Astrocyte of the cerebellum (primary cell): ENCODE measurements around the gene IL17RB.

ENCODE experiments used
- DNase-seq: peaks from one replicate; pipeline ENCODE4 v3.0.0-alpha.2; 2011; ENCODE audit warnings: low read depth
- H3K4me3 ChIP-seq: 2 replicates; pipeline ENCODE4 v1.5.1; 2011; ENCODE audit warnings: mild to moderate bottlenecking, low read depth, low read length, moderate library complexity
- in situ Hi-C: cut with HindIII; loops from 2 replicates; pipeline ENCODE4 v1.10.0; 2017; ENCODE audit warnings: low sequenced_read_pairs
- TF ChIP-seq, protein P1 (sequence below): IDR thresholded peaks from 2 replicates; pipeline ENCODE4 v1.5.1; 2012; ENCODE audit warnings: low read length, low read depth, moderate library complexity, mild to moderate bottlenecking; ENCODE audit errors: missing control alignments

The IL17RB gene

DNA sequence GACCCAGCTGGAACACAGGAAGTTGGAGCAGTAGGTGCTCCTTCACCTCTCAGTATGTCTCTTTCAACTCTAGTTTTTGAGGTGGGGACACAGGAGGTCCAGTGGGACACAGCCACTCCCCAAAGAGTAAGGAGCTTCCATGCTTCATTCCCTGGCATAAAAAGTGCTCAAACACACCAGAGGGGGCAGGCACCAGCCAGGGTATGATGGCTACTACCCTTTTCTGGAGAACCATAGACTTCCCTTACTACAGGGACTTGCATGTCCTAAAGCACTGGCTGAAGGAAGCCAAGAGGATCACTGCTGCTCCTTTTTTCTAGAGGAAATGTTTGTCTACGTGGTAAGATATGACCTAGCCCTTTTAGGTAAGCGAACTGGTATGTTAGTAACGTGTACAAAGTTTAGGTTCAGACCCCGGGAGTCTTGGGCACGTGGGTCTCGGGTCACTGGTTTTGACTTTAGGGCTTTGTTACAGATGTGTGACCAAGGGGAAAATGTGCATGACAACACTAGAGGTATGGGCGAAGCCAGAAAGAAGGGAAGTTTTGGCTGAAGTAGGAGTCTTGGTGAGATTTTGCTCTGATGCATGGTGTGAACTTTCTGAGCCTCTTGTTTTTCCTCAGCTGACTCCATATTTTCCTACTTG is 11.9 kb downstream of the IL17RB start:
- in situ Hi-C loops = no loop called here
- H3K4me3 ChIP-seq = no peak overlapping the region
- DNase-seq = no peak
- TF ChIP-seq, protein P1, sequence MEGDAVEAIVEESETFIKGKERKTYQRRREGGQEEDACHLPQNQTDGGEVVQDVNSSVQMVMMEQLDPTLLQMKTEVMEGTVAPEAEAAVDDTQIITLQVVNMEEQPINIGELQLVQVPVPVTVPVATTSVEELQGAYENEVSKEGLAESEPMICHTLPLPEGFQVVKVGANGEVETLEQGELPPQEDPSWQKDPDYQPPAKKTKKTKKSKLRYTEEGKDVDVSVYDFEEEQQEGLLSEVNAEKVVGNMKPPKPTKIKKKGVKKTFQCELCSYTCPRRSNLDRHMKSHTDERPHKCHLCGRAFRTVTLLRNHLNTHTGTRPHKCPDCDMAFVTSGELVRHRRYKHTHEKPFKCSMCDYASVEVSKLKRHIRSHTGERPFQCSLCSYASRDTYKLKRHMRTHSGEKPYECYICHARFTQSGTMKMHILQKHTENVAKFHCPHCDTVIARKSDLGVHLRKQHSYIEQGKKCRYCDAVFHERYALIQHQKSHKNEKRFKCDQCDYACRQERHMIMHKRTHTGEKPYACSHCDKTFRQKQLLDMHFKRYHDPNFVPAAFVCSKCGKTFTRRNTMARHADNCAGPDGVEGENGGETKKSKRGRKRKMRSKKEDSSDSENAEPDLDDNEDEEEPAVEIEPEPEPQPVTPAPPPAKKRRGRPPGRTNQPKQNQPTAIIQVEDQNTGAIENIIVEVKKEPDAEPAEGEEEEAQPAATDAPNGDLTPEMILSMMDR = no peak

GRCh38 chr3:53859178-53859577 is 12.8 kb downstream of the IL17RB start:
- in situ Hi-C loops = no loop called here
- no peak for DNase-seq
- no peak overlapping the region for H3K4me3 ChIP-seq
- TF ChIP-seq, protein P1 = no peak

DNA sequence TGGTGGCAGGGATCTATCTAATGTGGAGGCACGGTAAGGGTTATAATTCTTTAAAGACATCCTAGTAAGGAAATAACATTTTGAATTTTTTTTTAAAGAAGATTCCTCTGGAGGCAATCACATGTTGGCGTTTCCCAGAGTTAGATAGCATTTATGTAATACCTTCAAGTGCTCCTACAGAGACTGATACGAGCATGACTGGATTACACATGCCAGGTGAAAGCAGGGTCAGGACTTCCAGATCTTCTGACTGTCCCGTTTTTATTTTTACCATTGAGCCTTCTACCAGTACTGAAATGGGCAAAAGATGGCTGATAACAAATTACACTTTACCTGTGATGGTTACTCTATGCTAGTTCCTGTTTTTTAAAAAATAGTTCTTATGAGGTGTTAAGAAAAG is 13.8 kb downstream of the IL17RB start:
- in situ Hi-C loops = no loop called here
- DNase-seq = no peak
- no peak overlapping the region for H3K4me3 ChIP-seq
- TF ChIP-seq, protein P1 = no peak

DNA sequence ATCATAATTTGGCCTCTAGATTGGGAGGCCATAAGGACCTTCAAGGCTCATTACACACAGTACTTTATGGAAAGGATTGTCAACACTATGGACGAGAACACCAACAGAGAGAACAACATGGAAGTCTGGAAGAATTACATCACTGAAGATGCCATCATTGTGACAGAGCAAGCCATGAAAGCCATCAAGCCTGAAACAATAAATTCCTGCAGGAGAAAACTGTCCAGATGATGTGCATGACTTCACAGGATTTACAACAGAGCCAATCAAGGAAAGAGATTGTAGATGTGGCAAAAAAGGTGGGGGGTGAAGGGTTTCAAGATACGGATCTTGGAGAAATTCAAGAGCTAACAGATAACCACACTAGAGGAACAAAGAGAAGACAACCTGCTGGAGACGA is 15.9 kb downstream of the IL17RB start:
- in situ Hi-C loops = no loop called here
- H3K4me3 ChIP-seq = no peak overlapping the region
- TF ChIP-seq, protein P1 = no peak
- DNase-seq = no peak

DNA sequence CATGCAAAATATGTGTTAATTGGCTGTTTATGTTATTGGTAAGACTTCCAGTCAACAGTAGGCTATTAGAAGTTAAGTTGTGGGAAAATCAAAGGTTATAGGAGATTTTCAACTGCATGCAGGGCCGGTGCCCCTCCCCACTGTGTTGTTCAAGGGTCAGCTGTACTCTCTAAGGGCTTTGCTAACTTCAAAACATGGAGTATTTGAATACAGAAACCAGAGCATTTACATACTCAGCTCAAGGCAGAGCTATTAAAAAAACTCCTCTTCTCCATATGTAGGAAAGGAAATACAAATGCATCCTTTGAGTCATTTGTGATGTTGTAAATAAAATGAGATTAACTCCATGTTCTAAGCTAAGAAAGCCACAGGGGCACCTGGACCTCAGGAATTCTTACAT is 16.8 kb downstream of the IL17RB start:
- TF ChIP-seq, protein P1 = no peak
- no peak overlapping the region for H3K4me3 ChIP-seq
- DNase-seq = no peak
- in situ Hi-C loops = no loop called here

GRCh38 chr3:53865732-53866499 is 19.5 kb downstream of the IL17RB start:
- no peak for DNase-seq
- TF ChIP-seq, protein P1 = no peak
- H3K4me3 ChIP-seq = no peak overlapping the region
- in situ Hi-C loops = no loop called here
